H1 (cell line): Measurements from ENCODE around the gene KIAA0513. TPM values are rescaled to one million over a fixed set of nuclear protein-coding genes. Genes with fewer than 3 reads are reported as not detected.

Source experiments
- CTCF ChIA-PET: fragments of 300-600 bp; sonication (Branson Sonifier 250); formaldehyde crosslinking; loops from one replicate; lab custom pipeline; 2021; ENCODE audit not compliant: partially characterized antibody; lab: Charles Lee
- POLR2A ChIA-PET: fragments of 300-600 bp; sonication (Branson Sonifier 250); formaldehyde crosslinking; loops from one replicate; lab custom pipeline; 2021; ENCODE audit warnings: inconsistent platforms; ENCODE audit not compliant: partially characterized antibody; lab: Charles Lee
- DNase-seq, 2 experiments: peaks; one replicate each; pipeline versions ENCODE4 v3.0.0 to v3.0.0-alpha.2; 2010 to 2022; ENCODE audit warnings: low spot score in 2 of 2, low read depth in 1 of 2, mixed read lengths in 1 of 2
- FAIRE-seq: peaks from 2 replicates; lab custom pipeline; 2011; peaks lifted over from hg19 to GRCh38; lab: Jason Lieb, UNC
- H2AFZ ChIP-seq: 2 replicates; pipeline ENCODE4 v1.8.1; 2012; ENCODE audit warnings: low read length, inconsistent platforms
- H2AK5ac ChIP-seq: 2 replicates; pipeline ENCODE4 v1.6.1; 2013; ENCODE audit warnings: low read depth, low read length
- H2BK120ac ChIP-seq: replicated peaks from 2 replicates; pipeline ENCODE3; 2013; ENCODE audit warnings: low read depth, low read length, inconsistent platforms
- H2BK12ac ChIP-seq: 2 replicates; pipeline ENCODE4 v1.6.1; 2013; ENCODE audit warnings: low read depth, low read length
- H2BK15ac ChIP-seq: 2 replicates; pipeline ENCODE4 v1.6.1; 2013; ENCODE audit warnings: low read length
- H2BK20ac ChIP-seq: 2 replicates; pipeline ENCODE4 v1.6.1; 2013; ENCODE audit warnings: low read length
- H2BK5ac ChIP-seq: 2 replicates; pipeline ENCODE4 v1.6.1; 2013; ENCODE audit warnings: low read depth, low read length
- H3K14ac ChIP-seq: 2 replicates; pipeline ENCODE4 v1.6.1; 2013; ENCODE audit warnings: inconsistent platforms; ENCODE audit not compliant: insufficient read length
- H3K18ac ChIP-seq: 2 replicates; pipeline ENCODE4 v1.6.1; 2013; ENCODE audit warnings: low read length; ENCODE audit errors: extremely low read depth
- H3K23ac ChIP-seq: 2 replicates; pipeline ENCODE4 v1.6.1; 2013; ENCODE audit warnings: inconsistent platforms; ENCODE audit not compliant: insufficient read length
- H3K23me2 ChIP-seq: 2 replicates; pipeline ENCODE4 v1.6.1; 2013; ENCODE audit warnings: low read depth, low read length
- H3K27ac ChIP-seq: 2 replicates; pipeline ENCODE4 v1.6.1; 2011; ENCODE audit warnings: low read depth, low read length, inconsistent platforms
- H3K27me3 ChIP-seq, 4 experiments: replicated peaks in 1 of 4; 1 replicate in 1 of 4; 2 replicates in 3 of 4; pipeline versions ENCODE4 v1.6.1 to v1.8.1; 2011 to 2013; ENCODE audit warnings: low read length in 3 of 4, mild to moderate bottlenecking in 3 of 4, inconsistent platforms in 2 of 4, mixed read lengths in 2 of 4, moderate library complexity in 1 of 4; ENCODE audit not compliant: control insufficient read depth in 3 of 4, insufficient read depth in 3 of 4; ENCODE audit errors: extremely low read depth in 1 of 4
- H3K36me3 ChIP-seq, 4 experiments: 2 replicates each; pipeline versions ENCODE4 v1.6.1 to v1.8.1; 2011 to 2013; ENCODE audit warnings: mild to moderate bottlenecking in 4 of 4, low read length in 3 of 4, moderate library complexity in 2 of 4, control low read depth in 1 of 4, inconsistent platforms in 1 of 4; ENCODE audit not compliant: insufficient read depth in 4 of 4, control insufficient read depth in 2 of 4
- H3K4ac ChIP-seq: replicated peaks from 2 replicates; pipeline ENCODE3; 2013; ENCODE audit warnings: low read length, low read depth, mixed read lengths, inconsistent platforms; ENCODE audit not compliant: insufficient read length
- H3K4me1 ChIP-seq, 4 experiments: replicated peaks in 1 of 4; 1 replicate in 1 of 4; 2 replicates in 3 of 4; pipeline versions ENCODE4 v1.6.1 to v1.8.1; 2011 to 2013; ENCODE audit warnings: low read length in 3 of 4, inconsistent platforms in 2 of 4, mixed read lengths in 1 of 4; ENCODE audit not compliant: insufficient read depth in 4 of 4, control insufficient read depth in 3 of 4
- H3K4me2 ChIP-seq, 2 experiments: 2 replicates each; pipeline versions ENCODE4 v1.6.1 to v1.8.1; 2011 to 2013; ENCODE audit warnings: low read depth in 2 of 2, low read length in 2 of 2, control low read depth in 1 of 2, inconsistent platforms in 1 of 2, mild to moderate bottlenecking in 1 of 2; ENCODE audit not compliant: insufficient read depth in 1 of 2
- H3K4me3 ChIP-seq, 4 experiments: fragments of 200-600, 300-600 bp in 1 of 4; sonication (generic), shearing (Covaris generic), sonication (Bioruptor Twin) in 1 of 4; 2 replicates each; pipeline versions ENCODE4 v1.5.1 to v1.8.1; 2011 to 2016; ENCODE audit warnings: low read length in 4 of 4, low read depth in 3 of 4, control low read depth in 2 of 4, inconsistent platforms in 2 of 4, mild to moderate bottlenecking in 2 of 4, mixed read lengths in 1 of 4, moderate library complexity in 1 of 4; ENCODE audit not compliant: insufficient read depth in 2 of 4; ENCODE audit errors: extremely low read depth in 1 of 4
- H3K56ac ChIP-seq: replicated peaks from 2 replicates; pipeline ENCODE3; 2013; ENCODE audit warnings: low read depth, mild to moderate bottlenecking, mixed read lengths, low read length, inconsistent platforms; ENCODE audit not compliant: insufficient read length
- H3K79me1 ChIP-seq: 2 replicates; pipeline ENCODE4 v1.6.1; 2013; ENCODE audit warnings: low read depth, low read length, control low read depth
- H3K79me2 ChIP-seq, 2 experiments: 2 replicates each; pipeline versions ENCODE4 v1.6.1 to v1.8.1; 2012 to 2013; ENCODE audit warnings: low read length in 2 of 2, mild to moderate bottlenecking in 2 of 2, inconsistent platforms in 1 of 2; ENCODE audit not compliant: insufficient read depth in 2 of 2, control insufficient read depth in 1 of 2
- H3K9ac ChIP-seq, 4 experiments: replicated peaks in 1 of 4; 1 replicate in 1 of 4; 2 replicates in 3 of 4; pipeline versions ENCODE4 v1.6.1 to v1.8.1; 2011 to 2013; ENCODE audit warnings: low read depth in 3 of 4, low read length in 3 of 4, control low read depth in 2 of 4, mild to moderate bottlenecking in 2 of 4, moderate library complexity in 2 of 4, inconsistent platforms in 1 of 4; ENCODE audit errors: extremely low read depth in 1 of 4
- H3K9me3 ChIP-seq, 2 experiments: 2 replicates each; pipeline versions ENCODE4 v1.6.1 to v1.8.1; 2012 to 2013; ENCODE audit warnings: mild to moderate bottlenecking in 2 of 2, moderate library complexity in 2 of 2, control low read depth in 1 of 2, inconsistent platforms in 1 of 2, low read depth in 1 of 2, low read length in 1 of 2, mixed read lengths in 1 of 2; ENCODE audit not compliant: insufficient read depth in 2 of 2
- H4K20me1 ChIP-seq, 2 experiments: replicated peaks in 1 of 2; 2 replicates each; pipeline versions ENCODE3 to v1.8.1; 2011 to 2013; ENCODE audit warnings: inconsistent platforms in 2 of 2, low read length in 2 of 2, mild to moderate bottlenecking in 1 of 2; ENCODE audit not compliant: insufficient read depth in 2 of 2, control insufficient read depth in 1 of 2
- H4K5ac ChIP-seq: 2 replicates; pipeline ENCODE4 v1.6.1; 2013; ENCODE audit warnings: low read length, low read depth, mixed read lengths, inconsistent platforms; ENCODE audit not compliant: insufficient read length
- H4K8ac ChIP-seq: 2 replicates; pipeline ENCODE4 v1.8.0; 2013; ENCODE audit warnings: mild to moderate bottlenecking, moderate library complexity, low read length, inconsistent platforms; ENCODE audit not compliant: insufficient read depth; ENCODE audit errors: extremely low read depth
- H4K91ac ChIP-seq: replicated peaks from 2 replicates; pipeline ENCODE3; 2013; ENCODE audit warnings: low read length, mixed read lengths, inconsistent platforms; ENCODE audit not compliant: insufficient read length
- BRCA1 ChIP-seq: IDR thresholded peaks from 2 replicates; pipeline ENCODE4 v1.6.1; 2012; ENCODE audit warnings: low read depth, low read length, improper control_type of control experiment
- E2F6 ChIP-seq: IDR thresholded peaks from 2 replicates; pipeline ENCODE4 v1.6.1; 2012; ENCODE audit warnings: inconsistent platforms
- EZH2 ChIP-seq: fragments of 200-600 bp; sonication (generic); IDR thresholded peaks from 2 replicates; pipeline ENCODE4 v1.7.1; 2012; ENCODE audit warnings: low read depth, mild to moderate bottlenecking, moderate library complexity, low read length, inconsistent platforms; ENCODE audit not compliant: severe bottlenecking
- KDM4A ChIP-seq: IDR thresholded peaks from one replicate; pipeline ENCODE4 v1.7.1; 2012; ENCODE audit warnings: low read depth, mild to moderate bottlenecking, moderate library complexity, low read length, inconsistent platforms; ENCODE audit not compliant: severe bottlenecking
- KDM5A ChIP-seq: fragments of 200-600 bp; IDR thresholded peaks from 2 replicates; pipeline ENCODE4 v1.7.1; 2012; ENCODE audit warnings: mild to moderate bottlenecking, low read length, inconsistent platforms, mixed read lengths
- MAFK ChIP-seq: IDR thresholded peaks from 2 replicates; pipeline ENCODE4 v1.6.1; 2012; ENCODE audit warnings: low read depth, mild to moderate bottlenecking, improper control_type of control experiment, low read length
- MAX ChIP-seq: IDR thresholded peaks from 2 replicates; pipeline ENCODE4 v1.6.1; 2012; ENCODE audit warnings: inconsistent platforms
- NANOG ChIP-seq: IDR thresholded peaks from 2 replicates; pipeline ENCODE4 v1.6.1; 2011; ENCODE audit warnings: low read length, low read depth, mild to moderate bottlenecking, inconsistent platforms; ENCODE audit not compliant: insufficient read depth, poor library complexity, severe bottlenecking
- NRF1 ChIP-seq: IDR thresholded peaks from 2 replicates; pipeline ENCODE4 v1.6.1; 2011; ENCODE audit warnings: mild to moderate bottlenecking, low read depth, low read length, improper control_type of control experiment
- PHF8 ChIP-seq: fragments of 200-600 bp; sonication (generic); conservative IDR thresholded peaks from 2 replicates; pipeline ENCODE4 v1.7.1; 2012; ENCODE audit warnings: low read depth, mild to moderate bottlenecking, inconsistent platforms, low read length, moderate library complexity
- SAP30 ChIP-seq: fragments of 300-600 bp; sonication (generic); IDR thresholded peaks from 2 replicates; pipeline ENCODE4 v1.7.1; 2012; ENCODE audit warnings: low read length, moderate library complexity, mild to moderate bottlenecking, inconsistent platforms; ENCODE audit not compliant: insufficient read depth, insufficient replicate concordance
- TCF12 ChIP-seq: IDR thresholded peaks from 2 replicates; pipeline ENCODE4 v1.6.1; 2011; ENCODE audit warnings: low read depth, mild to moderate bottlenecking, low read length
- YY1 ChIP-seq: IDR thresholded peaks from 2 replicates; pipeline ENCODE4 v1.6.1; 2011; ENCODE audit warnings: low read depth, mild to moderate bottlenecking, low read length
- WGBS, 2 experiments: shearing (Covaris generic) in 1 of 2; methylation state at CpG; one replicate each; pipeline versions ENCODE4 v1.1.6 to v1.1.7; 2013 to 2015; ENCODE audit warnings: low lambda C conversion rate in 2 of 2, mixed read lengths in 2 of 2, inconsistent platforms in 1 of 2, low coverage in 1 of 2, missing lambda C conversion rate in 1 of 2; ENCODE audit not compliant: insufficient replicate concordance in 2 of 2, insufficient coverage in 1 of 2, insufficient read length in 1 of 2; ENCODE audit errors: extremely low coverage in 1 of 2, missing lambda C conversion rate in 1 of 2; 5-methylcytosine and 5-hydroxymethylcytosine counted together
- polyA plus RNA-seq, 7 experiments: library from polyadenylated mRNA; depleted of rRNA in 3 of 7; stranded (reverse) in 5 of 7; unstranded in 2 of 7; fragments of >200 nt in 5 of 7; fragments of 200-250 nt in 2 of 7; gene quantifications; 1 replicate in 5 of 7; 2 replicates in 1 of 7; 4 replicates in 1 of 7; pipeline versions ENCODE4 v1.2.1 to v1.2.3, GENCODE V29; 2011 to 2013; ENCODE audit warnings: missing spikeins in 2 of 7, mixed read lengths in 2 of 7
- total RNA-seq: library from RNA; stranded (reverse); fragmentation: NEBNext Ultra II Directional; extraction: Animal tissue kit (Norgen Biotek cat#: 25700); gene quantifications from 2 replicates; pipeline ENCODE4 v1.2.1, GENCODE V29; 2021

The KIAA0513 gene
- total and polyA plus RNA-seq, 2 of the 8 experiments (the other 6 are each of a cell fraction or from before 2014, with no cell fraction given): 2.1 to 6.1 TPM

GRCh38 chr16:85107532-85107931 lies 79.9 kb downstream of the KIAA0513 start:
- H3K18ac ChIP-seq: no peak overlapping the region
- peaks cover 0 to 3% (median under 1%) of the 10 kb centered on the region in 4 experiments; a peak in 2 of 7 replicates for H3K4me1 ChIP-seq
- no peaks in the 10 kb centered on the region for H4K20me1 ChIP-seq
- H2AK5ac ChIP-seq: no peak overlapping the region
- no peak overlapping the region for H4K5ac ChIP-seq
- H2BK120ac ChIP-seq: no peak overlapping the region
- no peaks in the 10 kb centered on the region for H3K9me3 ChIP-seq
- H4K91ac ChIP-seq: no peak overlapping the region
- no peak overlapping the region for H2BK20ac ChIP-seq
- H3K79me2 ChIP-seq: no peaks in the 10 kb centered on the region
- no peak overlapping the region for H2BK12ac ChIP-seq
- no peaks in the 10 kb centered on the region for H3K23me2 ChIP-seq
- no peak overlapping the region for H3K14ac ChIP-seq
- no peak overlapping the region for H3K56ac ChIP-seq
- H2AFZ ChIP-seq: no peak overlapping the region
- no peak for FAIRE-seq
- no peak for DNase-seq
- H3K27ac ChIP-seq: no peak overlapping the region
- WGBS, 2 experiments: 86% methylated on average over 11 of the region's 11 CpGs; no CpG with 5 or more reads in 1 of the 2 experiments
- no peak overlapping the region for H3K9ac ChIP-seq
- H3K4me3 ChIP-seq: no peak overlapping the region
- POLR2A ChIA-PET: no interaction called here
- no peak overlapping the region for H3K4ac ChIP-seq
- no peak overlapping the region for H3K23ac ChIP-seq
- no peak overlapping the region for H3K4me2 ChIP-seq
- no peak overlapping the region for H2BK15ac ChIP-seq
- no peak overlapping the region for H4K8ac ChIP-seq
- no peaks in the 10 kb centered on the region for H3K36me3 ChIP-seq
- H3K79me1 ChIP-seq: no peaks in the 10 kb centered on the region
- no peaks in the 10 kb centered on the region for H3K27me3 ChIP-seq
- H2BK5ac ChIP-seq: no peak overlapping the region
- CTCF ChIA-PET: interaction anchor here (0.9 to 1.3 kb wide), 3 partner anchors 37 to 72 kb away, joined by 4 to 5 read pairs (median 4); no protein-coding TSS in a partner anchor
- no peak for TF ChIP-seq MAFK
- TF ChIP-seq MAX: no peak
- no peak for TF ChIP-seq KDM4A
- no peak for TF ChIP-seq NRF1
- TF ChIP-seq YY1: no peak
- TF ChIP-seq KDM5A: no peak
- no peak for TF ChIP-seq PHF8
- TF ChIP-seq NANOG: no peak
- no peak for TF ChIP-seq EZH2
- TF ChIP-seq TCF12: no peak
- no peak for TF ChIP-seq SAP30
- no peak for TF ChIP-seq BRCA1
- no peak for TF ChIP-seq E2F6
